ENCODE measurements around the gene XRCC1.
"Not testable (repeated sequence)": the region's sequence is repeated elsewhere in the genome, so short reads cannot be mapped to it uniquely, and the experiment has no call there.

XRCC1 gene

GRCh38 chr19:43545981-43546380, 29.3 kb downstream of the XRCC1 start:
- DNase-seq (ENCODE audit: low read depth), result no peak

- DNase-seq (ENCODE audit: low read depth), result no peak
These were observed 30.1 kb downstream of the XRCC1 start for GRCh38 chr19:43545276-43545675.

DNA sequence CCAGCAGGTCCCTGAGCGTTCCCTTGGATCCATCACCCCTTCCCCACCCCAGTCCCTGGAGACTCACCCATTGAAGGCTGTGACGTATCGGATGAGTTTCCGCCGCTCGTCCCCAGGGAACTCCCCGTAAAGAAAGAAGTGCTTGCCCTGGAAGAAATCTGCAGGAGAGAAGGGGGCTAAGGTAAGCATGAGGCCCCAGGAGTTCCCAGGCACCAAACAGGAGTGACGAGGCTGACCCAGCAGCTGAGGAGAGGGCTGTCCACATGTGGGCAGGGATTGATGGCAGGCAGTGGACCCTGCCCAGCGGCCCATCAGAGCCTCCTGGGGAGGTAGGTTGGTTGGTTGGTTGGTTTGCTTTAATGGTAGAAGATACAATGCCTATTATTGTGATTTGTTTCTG, 31.2 kb downstream of the XRCC1 start:
- DNase-seq (ENCODE audit: low read depth), result no peak

GRCh38 chr19:43541920-43542650, 33.2 kb downstream of the XRCC1 start:
- no peak for DNase-seq (ENCODE audit: low read depth)

- no peak for DNase-seq (ENCODE audit: low read depth)
These were observed 34.9 kb downstream of the XRCC1 start for GRCh38 chr19:43540381-43540780.

DNA sequence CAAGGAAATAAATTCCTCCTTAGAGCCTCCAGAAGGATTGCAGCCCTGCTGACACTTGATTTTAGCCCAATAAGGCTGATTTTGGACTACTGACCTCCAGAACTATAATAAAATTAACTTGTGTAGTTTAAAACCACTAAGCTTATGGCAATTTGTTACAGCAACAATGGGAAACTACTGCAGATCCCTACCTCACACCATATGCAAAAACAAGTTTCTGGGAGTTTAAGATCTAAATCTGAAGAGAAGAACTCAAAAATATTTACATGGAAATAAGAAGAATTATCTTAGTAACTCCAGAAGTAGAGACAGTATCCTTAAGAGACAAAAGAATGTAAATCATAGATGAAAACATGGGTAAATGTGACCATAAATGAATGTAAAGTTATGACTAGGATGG, 36.4 kb downstream of the XRCC1 start:
- DNase-seq (ENCODE audit: low read depth), result no peak

DNA sequence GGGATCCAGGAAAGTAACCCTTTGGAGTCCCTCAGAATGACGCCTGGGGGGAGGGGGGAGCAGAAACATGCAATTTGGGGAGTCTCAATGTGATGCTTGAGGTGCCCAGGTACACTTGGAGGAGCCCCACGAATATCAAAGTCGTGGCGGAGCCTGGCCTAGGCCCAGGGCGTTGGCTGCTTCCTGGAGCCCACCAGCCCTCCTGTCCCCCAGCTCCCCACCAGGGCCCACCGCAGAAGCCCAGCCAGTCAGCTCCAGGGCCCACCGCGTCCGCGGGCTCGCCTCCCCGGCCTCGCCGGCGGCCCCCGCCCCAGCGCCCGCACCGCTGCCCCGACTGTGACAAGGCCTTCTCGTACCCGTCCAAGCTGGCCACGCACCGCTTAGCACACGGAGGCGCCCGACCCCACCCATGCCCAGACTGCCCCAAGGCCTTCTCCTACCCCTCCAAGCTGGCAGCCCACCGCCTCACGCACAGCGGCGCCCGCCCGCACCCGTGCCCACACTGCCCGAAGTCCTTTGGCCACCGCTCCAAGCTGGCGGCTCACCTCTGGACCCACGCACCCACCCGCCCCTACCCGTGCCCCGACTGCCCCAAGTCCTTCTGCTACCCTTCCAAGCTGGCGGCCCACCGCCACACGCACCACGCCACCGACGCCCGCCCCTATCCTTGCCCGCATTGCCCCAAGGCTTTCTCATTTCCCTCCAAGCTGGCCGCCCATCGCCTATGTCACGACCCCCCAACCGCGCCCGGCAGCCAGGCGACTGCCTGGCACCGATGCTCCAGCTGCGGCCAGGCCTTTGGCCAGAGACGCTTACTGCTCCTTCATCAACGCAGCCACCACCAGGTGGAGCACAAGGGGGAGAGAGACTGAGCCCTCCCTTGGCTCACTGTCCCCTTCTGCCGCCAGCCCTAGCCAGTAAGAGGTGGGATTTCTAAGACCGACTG, 40.2 kb downstream of the XRCC1 start:
- DNase-seq (ENCODE audit: low read depth), result no peak

GRCh38 chr19:43534305-43534815, 41.0 kb downstream of the XRCC1 start:
- DNase-seq (ENCODE audit: low read depth), result no peak

GRCh38 chr19:43533546-43534304, 41.6 kb downstream of the XRCC1 start:
- DNase-seq (ENCODE audit: low read depth), result peak; percentile 82

DNA sequence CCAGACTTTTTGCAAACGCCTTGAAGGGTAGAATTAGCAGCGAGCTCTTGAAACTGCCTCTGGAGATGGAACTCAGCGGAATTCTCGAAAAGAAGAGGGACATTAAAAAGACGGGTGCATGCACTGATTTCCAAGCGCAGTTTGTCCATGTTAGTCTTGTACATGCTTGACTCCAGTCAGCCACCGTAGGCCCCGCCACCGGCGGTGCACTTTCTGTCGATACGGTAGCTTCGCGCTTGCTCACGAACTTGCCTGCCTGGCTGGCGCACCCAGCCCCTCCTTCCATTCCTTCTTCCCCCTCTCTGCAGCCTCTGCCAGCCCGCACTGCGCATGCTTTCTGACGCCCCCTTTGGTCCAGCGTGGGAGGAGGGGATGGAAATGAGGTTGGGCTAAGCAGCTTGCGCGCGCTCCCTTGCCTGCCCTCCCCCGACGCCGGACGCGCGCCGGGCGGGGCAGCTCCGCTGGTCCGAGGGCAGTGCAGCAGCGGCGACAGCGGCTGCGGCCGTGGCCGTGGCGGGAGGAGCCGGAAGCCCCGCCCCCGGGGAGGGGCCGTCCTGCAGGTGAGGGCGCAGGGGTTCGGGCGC, 42.3 kb downstream of the XRCC1 start, which contains the start of gene ZNF575:
TSS of gene ZNF575 (plus strand) at position 227 of the 584 bp plus-strand sequence. CDS start 1,235 bp downstream, outside the sequence.
- DNase-seq (ENCODE audit: low read depth), result peak; percentile 74

DNA sequence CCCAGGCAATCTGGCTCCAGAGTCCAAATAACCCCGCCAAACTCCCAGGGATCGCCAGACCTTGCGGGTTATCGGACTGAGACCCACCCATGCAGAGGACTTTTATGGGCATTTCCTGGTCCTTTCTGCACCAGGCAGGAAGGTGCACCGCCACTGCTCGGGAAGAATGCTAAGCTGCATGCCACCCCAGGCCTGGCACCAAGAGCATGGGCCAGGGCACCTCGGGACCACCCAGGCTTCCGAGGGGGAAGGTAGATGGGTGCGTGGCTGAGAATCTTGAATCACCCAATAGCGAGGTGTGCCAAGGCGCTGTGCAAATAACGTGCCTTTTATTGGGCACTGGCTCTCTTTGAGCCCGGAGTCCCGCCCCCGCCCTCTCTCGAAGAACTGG, 42.8 kb downstream of the XRCC1 start:
- DNase-seq (ENCODE audit: low read depth), result no peak

DNA sequence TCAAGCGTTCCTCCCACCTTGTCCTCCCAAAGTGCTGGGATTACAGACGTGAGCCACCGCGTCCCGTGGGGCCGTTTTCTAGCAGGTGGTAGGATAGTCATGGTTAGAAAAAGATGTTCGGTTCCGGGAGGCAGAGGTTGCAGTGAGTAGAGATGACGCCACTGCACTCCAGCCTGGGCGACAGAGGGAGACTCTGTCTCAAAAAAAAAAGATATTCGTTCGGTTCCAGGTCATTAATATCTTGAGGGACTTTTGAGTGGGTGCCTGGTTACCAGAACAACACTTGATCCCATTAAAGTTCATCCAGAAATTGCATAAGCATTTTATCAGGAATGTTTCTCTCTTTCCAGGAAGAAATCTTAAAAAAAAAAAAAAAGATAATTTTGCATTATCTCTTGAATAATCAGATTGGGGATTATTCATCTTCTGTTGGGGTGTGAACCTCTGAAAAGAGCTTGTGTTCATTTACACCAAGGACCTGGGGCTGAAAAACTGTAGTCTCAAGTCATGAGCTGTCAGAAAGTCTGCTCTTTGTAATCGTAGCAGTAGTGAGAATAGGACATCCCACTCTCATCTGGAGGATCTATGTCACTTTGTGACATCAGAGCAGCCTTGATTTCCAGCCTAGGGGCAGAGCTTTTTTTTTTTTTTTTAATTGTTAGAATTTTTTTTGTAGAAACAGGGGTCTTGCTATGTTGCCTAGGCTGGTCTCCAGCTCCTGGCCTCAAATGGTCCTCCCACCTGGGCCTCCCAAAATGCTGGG, 47.3 kb downstream of the XRCC1 start:
- DNase-seq (ENCODE audit: low read depth), result no peak

- DNase-seq (ENCODE audit: low read depth), result peak; percentile 60
These were observed 48.2 kb downstream of the XRCC1 start, which contains the start of gene ETHE1 for GRCh38 chr19:43526884-43527859. Gene ETHE1, minus strand, starts transcription at chr19:43527201. Its CDS starts 24 bp downstream, at chr19:43527177.

DNA sequence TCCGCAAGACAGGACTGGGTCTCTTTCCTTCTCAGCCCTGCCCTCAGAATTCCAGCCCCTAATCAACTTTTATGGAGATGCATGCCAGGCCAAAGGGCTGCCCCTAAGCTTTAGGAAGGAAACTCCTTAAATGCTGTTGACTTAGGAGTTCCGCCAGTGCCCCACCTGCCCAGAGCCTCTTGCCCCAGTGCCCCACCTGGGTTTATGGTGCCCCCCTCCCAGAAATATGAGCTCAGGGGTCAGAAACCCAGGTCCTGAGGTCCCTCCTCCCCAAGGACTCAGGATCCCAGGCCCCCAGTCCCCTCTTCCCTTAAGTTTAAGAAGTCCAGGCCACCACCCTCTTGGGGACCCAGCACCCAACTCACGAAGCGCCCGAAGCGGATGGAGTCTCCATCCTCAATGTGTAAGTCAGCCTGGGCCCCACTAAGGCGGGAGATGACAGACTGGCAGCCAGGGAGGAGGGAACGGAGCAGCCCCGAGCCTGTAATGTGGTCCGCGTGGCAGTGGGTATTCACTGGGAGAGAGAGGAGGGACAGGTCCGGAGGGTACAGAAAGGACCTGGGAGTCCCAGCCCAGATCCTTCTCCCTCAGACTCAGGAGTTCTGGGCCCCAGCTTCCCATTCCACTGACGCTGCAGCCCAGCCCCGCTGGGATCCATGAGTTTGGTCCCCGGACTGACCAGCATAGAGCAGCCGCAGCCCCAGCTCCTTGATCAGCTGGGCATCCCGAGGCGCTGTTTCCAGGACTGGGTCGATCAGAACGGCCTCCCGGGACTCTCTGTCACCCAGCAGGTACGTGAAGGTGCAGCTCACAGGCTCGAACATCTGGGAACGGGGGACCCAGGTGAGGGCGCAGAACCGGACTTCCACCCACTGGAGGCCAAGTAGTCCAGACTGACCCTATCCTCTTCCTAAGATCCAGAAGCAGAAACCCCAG, 49.2 kb downstream of the XRCC1 start:
- DNase-seq (ENCODE audit: low read depth), result no peak

DNA sequence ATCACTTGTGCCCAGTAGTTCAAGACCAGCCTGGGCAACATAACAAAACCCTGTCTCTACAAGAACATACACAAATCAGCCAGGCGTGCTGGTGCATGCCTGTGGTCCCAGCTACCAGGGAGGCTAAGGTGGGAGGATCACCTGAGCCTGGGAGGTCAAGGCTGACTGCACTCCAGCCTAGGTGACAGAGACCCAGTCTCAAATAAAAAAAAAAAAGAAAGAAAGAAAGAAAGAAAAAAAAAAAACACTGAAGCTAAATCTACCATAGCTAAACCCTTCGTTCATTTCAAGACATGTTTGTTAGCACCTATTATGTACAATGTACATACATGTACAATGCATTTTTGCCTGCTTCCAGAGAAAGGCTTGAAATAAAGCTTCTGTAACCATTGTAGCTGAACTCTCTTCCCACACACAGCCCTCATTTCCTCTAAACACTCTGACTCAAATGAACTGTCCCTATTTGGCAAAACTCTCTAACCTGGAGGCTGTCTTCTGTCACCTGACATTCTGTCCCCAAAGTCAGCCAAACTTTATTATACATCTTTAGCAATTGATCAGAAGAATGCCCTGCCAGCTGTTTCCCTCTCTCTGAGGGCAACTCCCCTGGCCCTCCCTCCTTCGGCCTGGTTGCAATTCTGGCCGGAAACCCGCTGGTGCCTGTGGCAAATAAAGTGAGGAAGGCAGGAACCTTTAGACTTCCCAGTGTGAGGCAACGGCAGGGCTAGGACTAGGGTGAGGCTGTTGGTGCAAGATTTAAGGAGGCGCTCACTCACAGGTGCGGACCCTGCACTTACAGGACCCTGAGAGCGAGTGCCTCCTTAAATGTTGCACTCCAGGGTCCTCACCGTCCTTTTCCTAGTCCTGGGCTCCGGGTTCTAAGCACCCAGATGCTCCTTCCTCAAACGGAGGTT, 50.1 kb downstream of the XRCC1 start:
- DNase-seq (ENCODE audit: low read depth), result no peak

DNA sequence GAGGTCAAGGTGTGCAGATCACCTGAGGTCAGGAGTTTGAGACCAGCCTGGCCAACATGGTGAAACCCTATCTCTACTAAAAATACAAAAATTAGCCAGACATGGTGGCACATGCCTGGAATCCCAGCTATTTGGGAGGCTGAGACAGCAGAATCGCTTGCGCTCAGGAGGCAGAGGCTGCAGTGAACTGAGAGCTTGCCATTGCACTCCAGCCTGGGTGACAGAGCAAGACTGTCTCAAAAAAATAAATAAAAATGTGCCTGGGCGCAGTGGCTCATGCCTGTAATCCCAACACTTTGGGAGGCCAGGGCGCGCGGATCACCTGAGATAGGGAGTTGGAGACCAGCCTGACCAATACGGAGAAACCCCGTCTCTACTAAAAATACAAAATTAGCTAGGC, 51.6 kb downstream of the XRCC1 start:
- not testable (repeated sequence) for DNase-seq (ENCODE audit: low read depth)

GRCh38 chr19:43522929-43523328, 52.4 kb downstream of the XRCC1 start:
- no peak for DNase-seq (ENCODE audit: low read depth)

All from activated T-helper 9 cell treated with anti-CD3 and anti-CD28 coated beads, Interleukin-2, amount 50 U/mL, for 16 hours (primary cell).